Measurements from ENCODE around the gene FBLN1.

The FBLN1 gene

DNA sequence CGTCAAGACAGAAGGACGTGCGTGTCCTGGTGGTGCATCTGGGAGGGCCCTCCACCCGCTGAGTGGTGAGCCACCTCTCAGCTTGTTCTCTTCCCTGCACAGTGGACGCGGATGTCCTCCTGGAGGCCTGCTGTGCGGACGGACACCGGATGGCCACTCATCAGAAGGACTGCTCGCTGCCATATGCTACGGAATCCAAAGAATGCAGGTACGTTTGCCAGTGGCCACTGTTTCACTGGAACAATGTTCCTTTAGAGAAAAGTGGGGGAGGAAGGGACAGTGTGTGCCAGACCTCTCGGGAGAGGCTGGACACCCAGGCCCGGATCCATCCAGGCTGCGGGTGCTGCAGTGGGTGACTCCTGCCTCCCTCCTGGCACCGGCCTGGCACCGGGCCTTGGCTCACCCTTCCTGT lies 15.9 kb downstream of the FBLN1 start:
- peak overlapping the region; percentile 1 for H3K4me2 ChIP-seq (ENCODE audit: low read length)

DNA sequence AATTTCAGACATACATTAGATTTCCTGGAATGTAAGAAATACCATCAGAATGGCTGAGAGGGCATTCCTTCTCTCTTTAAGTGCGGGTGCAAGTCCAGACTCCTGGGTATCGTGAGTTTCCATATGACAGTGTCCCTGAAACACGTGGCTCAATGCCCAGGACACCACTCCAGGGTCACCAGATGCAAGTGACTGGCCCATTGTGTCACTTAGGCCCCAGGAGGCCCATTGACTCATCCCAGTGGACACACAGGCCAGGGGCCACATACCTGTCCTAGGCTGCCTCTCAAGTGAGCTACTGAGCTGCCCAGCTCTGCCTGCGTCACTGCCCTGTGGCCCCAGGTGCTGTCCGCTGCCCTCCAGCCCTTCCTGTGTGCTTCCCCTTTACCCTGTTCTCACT lies 18.5 kb downstream of the FBLN1 start:
- Histone ChIP-seq H4K91ac (ENCODE audit: low read depth, low read length) (peak overlapping the region; percentile 1), H4K8ac (ENCODE audit: low read depth, low read length) (no peak overlapping the region), H3K4ac (ENCODE audit: low read depth, low read length) (peak overlapping the region; percentile 1), H3K27ac (ENCODE audit: low read depth, low read length) (peak overlapping the region; percentile 4), H3K18ac (ENCODE audit: low read length) (peak overlapping the region; percentile 5), H3K23ac (ENCODE audit: low read length) (no peak overlapping the region), H3K36me3 (ENCODE audit: control insufficient read depth in 1 of 2, insufficient read depth in 2 of 2, low read length in 2 of 2) (peaks cover 78 to 86% of the 10 kb centered on the region in 2 experiments), H4K12ac (ENCODE audit: low read depth, low read length) (no peak overlapping the region), H2AK5ac (ENCODE audit: low read length) (no peak overlapping the region), H2BK12ac (ENCODE audit: low read length) (peak overlapping the region; percentile 11), H2AFZ (ENCODE audit: insufficient read depth, low read length, poor library complexity) (no peak overlapping the region), H3K27me3 (ENCODE audit: insufficient read depth, low read length) (no peaks in the 10 kb centered on the region), H3K4me1 (ENCODE audit: control insufficient read depth in 1 of 2, insufficient read depth in 2 of 2, low read length in 2 of 2) (peaks cover 24 to 28% of the 10 kb centered on the region in 2 experiments), H3K4me3 (ENCODE audit: low read depth, low read length) (no peak overlapping the region), H2BK5ac (ENCODE audit: low read depth, low read length, poor library complexity) (no peak overlapping the region), H3K9ac (ENCODE audit: low read length) (no peak overlapping the region), H3K14ac (ENCODE audit: low read length) (no peak overlapping the region), H2BK120ac (ENCODE audit: insufficient read depth, low read length, poor library complexity) (no peak overlapping the region), H3K4me2 (ENCODE audit: low read length) (no peak overlapping the region), H3K79me1 (ENCODE audit: low read length) (peaks cover 23% of the 10 kb centered on the region), H3K9me3 (ENCODE audit: insufficient read depth, low read depth, low read length) (no peaks in the 10 kb centered on the region), H3K79me2 (ENCODE audit: control insufficient read depth, insufficient read depth, low read length, poor library complexity) (peaks cover 20% of the 10 kb centered on the region)
- DNase-seq: peak; percentile 98 to 100
- WGBS (ENCODE audit: extremely low coverage, insufficient coverage, insufficient read length): no CpG with 5 or more reads among the region's 5 CpGs

More for the DNA sequence above, 15.9 kb downstream of the FBLN1 start:
- peak in 1 of 2 donors; percentile 47 for DNase-seq
- Histone ChIP-seq H3K27me3 (ENCODE audit: insufficient read depth, low read length) (no peaks in the 10 kb centered on the region), H3K9me3 (ENCODE audit: insufficient read depth, low read depth, low read length) (no peaks in the 10 kb centered on the region), H2AK5ac (ENCODE audit: low read length) (peak overlapping the region; percentile 21), H3K14ac (ENCODE audit: low read length) (peak overlapping the region; percentile 47), H4K8ac (ENCODE audit: low read depth, low read length) (peak overlapping the region; percentile 20), H3K18ac (ENCODE audit: low read length) (peak overlapping the region; percentile 65), H3K4me1 (ENCODE audit: control insufficient read depth in 1 of 2, insufficient read depth in 2 of 2, low read length in 2 of 2) (peaks cover 46% of the 10 kb centered on the region in 2 experiments), H2BK120ac (ENCODE audit: insufficient read depth, low read length, poor library complexity) (peak overlapping the region; percentile 12), H4K91ac (ENCODE audit: low read depth, low read length) (peak overlapping the region; percentile 41), H2BK5ac (ENCODE audit: low read depth, low read length, poor library complexity) (peak overlapping the region; percentile 63), H3K23ac (ENCODE audit: low read length) (no peak overlapping the region), H4K12ac (ENCODE audit: low read depth, low read length) (no peak overlapping the region), H2AFZ (ENCODE audit: insufficient read depth, low read length, poor library complexity) (no peak overlapping the region), H3K4me3 (ENCODE audit: low read depth, low read length) (peak overlapping the region; percentile 27), H3K4ac (ENCODE audit: low read depth, low read length) (peak overlapping the region; percentile 18), H3K9ac (ENCODE audit: low read length) (no peak overlapping the region), H2BK12ac (ENCODE audit: low read length) (peak overlapping the region; percentile 44), H3K27ac (ENCODE audit: low read depth, low read length) (peak overlapping the region; percentile 54), H3K36me3 (ENCODE audit: control insufficient read depth in 1 of 2, insufficient read depth in 2 of 2, low read length in 2 of 2) (peaks cover 76 to 85% of the 10 kb centered on the region in 2 experiments), H3K79me2 (ENCODE audit: control insufficient read depth, insufficient read depth, low read length, poor library complexity) (peaks cover 39% of the 10 kb centered on the region), H3K79me1 (ENCODE audit: low read length) (peaks cover 38% of the 10 kb centered on the region)
- no CpG with 5 or more reads among the region's 17 CpGs for WGBS (ENCODE audit: extremely low coverage, insufficient coverage, insufficient read length)

DNA sequence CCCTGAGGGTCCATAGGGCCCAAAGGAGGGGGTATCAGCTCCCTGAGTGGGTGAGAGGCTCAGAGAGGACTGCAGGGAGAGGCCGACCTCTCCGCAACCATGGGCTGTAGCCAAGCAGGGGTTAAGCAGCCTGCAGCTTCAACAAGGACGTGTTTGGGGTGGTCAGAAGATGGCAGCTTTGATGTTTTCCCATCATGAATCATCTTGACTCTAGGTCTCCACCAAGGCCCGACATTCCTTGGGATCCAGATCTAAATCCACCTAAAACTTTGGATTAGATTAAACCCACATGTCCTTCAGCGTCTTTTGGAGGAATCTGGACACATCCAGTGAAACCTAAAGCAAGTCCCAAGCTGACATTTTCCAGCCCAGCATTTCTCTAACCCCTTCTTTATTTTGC lies 19.8 kb downstream of the FBLN1 start:
- H3K4me2 ChIP-seq (ENCODE audit: low read length): no peak overlapping the region
- H3K79me1 ChIP-seq (ENCODE audit: low read length): peaks cover 15% of the 10 kb centered on the region
- peak overlapping the region; percentile 28 for H3K4ac ChIP-seq (ENCODE audit: low read depth, low read length)
- no peak overlapping the region for H3K27ac ChIP-seq (ENCODE audit: low read depth, low read length)
- H3K4me1 ChIP-seq (ENCODE audit: control insufficient read depth in 1 of 2, insufficient read depth in 2 of 2, low read length in 2 of 2): peaks cover 11 to 15% of the 10 kb centered on the region in 2 experiments
- H4K8ac ChIP-seq (ENCODE audit: low read depth, low read length): no peak overlapping the region
- H3K27me3 ChIP-seq (ENCODE audit: insufficient read depth, low read length): no peaks in the 10 kb centered on the region
- peaks cover 14% of the 10 kb centered on the region for H3K79me2 ChIP-seq (ENCODE audit: control insufficient read depth, insufficient read depth, low read length, poor library complexity)
- no peak overlapping the region for H3K23ac ChIP-seq (ENCODE audit: low read length)
- H3K18ac ChIP-seq (ENCODE audit: low read length): peak overlapping the region; percentile 22
- WGBS (ENCODE audit: extremely low coverage, insufficient coverage, insufficient read length): no CpG with 5 or more reads among the region's 5 CpGs
- no peak overlapping the region for H2AFZ ChIP-seq (ENCODE audit: insufficient read depth, low read length, poor library complexity)
- H2BK12ac ChIP-seq (ENCODE audit: low read length): no peak overlapping the region
- H2BK5ac ChIP-seq (ENCODE audit: low read depth, low read length, poor library complexity): no peak overlapping the region
- no peak overlapping the region for H3K9ac ChIP-seq (ENCODE audit: low read length)
- H2BK120ac ChIP-seq (ENCODE audit: insufficient read depth, low read length, poor library complexity): no peak overlapping the region
- no peak overlapping the region for H4K91ac ChIP-seq (ENCODE audit: low read depth, low read length)
- H3K36me3 ChIP-seq (ENCODE audit: control insufficient read depth in 1 of 2, insufficient read depth in 2 of 2, low read length in 2 of 2): peaks cover 86 to 89% of the 10 kb centered on the region in 2 experiments
- no peak overlapping the region for H2AK5ac ChIP-seq (ENCODE audit: low read length)
- H3K4me3 ChIP-seq (ENCODE audit: low read depth, low read length): no peak overlapping the region
- no peak overlapping the region for H3K14ac ChIP-seq (ENCODE audit: low read length)
- no peak for DNase-seq
- H4K12ac ChIP-seq (ENCODE audit: low read depth, low read length): no peak overlapping the region
- H3K9me3 ChIP-seq (ENCODE audit: insufficient read depth, low read depth, low read length): no peaks in the 10 kb centered on the region

DNA sequence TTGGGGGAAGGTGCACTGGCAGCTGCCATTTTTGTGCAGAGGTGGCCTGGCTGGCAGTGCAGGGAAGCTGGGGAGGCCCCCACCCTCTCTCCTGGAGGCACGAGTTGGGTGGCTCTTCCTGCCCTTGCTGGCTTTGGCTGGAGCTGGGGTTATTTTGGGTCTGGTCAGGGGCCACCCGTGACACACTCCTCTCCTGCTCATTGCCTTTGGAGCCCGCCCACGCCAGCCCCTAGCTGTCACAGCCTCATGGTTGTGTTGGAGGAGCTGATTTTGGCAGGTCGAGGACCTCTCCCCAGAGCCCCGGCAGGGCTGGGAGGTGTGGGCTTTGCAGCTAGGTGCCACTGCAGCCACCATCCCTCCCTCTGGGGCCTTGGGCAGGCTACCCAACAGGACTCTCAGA lies 21.5 kb downstream of the FBLN1 start:
- Histone ChIP-seq H2BK5ac (ENCODE audit: low read depth, low read length, poor library complexity) (no peak overlapping the region), H3K4me1 (ENCODE audit: control insufficient read depth in 1 of 2, insufficient read depth in 2 of 2, low read length in 2 of 2) (peaks cover 0 to 3% of the 10 kb centered on the region in 2 experiments), H3K4ac (ENCODE audit: low read depth, low read length) (no peak overlapping the region), H2BK120ac (ENCODE audit: insufficient read depth, low read length, poor library complexity) (no peak overlapping the region), H3K79me2 (ENCODE audit: control insufficient read depth, insufficient read depth, low read length, poor library complexity) (peaks cover 7% of the 10 kb centered on the region), H4K12ac (ENCODE audit: low read depth, low read length) (no peak overlapping the region), H3K18ac (ENCODE audit: low read length) (no peak overlapping the region), H3K36me3 (ENCODE audit: control insufficient read depth in 1 of 2, insufficient read depth in 2 of 2, low read length in 2 of 2) (peaks cover 87 to 89% of the 10 kb centered on the region in 2 experiments), H3K9ac (ENCODE audit: low read length) (no peak overlapping the region), H4K91ac (ENCODE audit: low read depth, low read length) (no peak overlapping the region), H3K4me3 (ENCODE audit: low read depth, low read length) (no peak overlapping the region), H3K27ac (ENCODE audit: low read depth, low read length) (no peak overlapping the region), H3K4me2 (ENCODE audit: low read length) (no peak overlapping the region), H2BK12ac (ENCODE audit: low read length) (no peak overlapping the region), H2AK5ac (ENCODE audit: low read length) (no peak overlapping the region), H3K14ac (ENCODE audit: low read length) (no peak overlapping the region), H3K23ac (ENCODE audit: low read length) (no peak overlapping the region), H3K79me1 (ENCODE audit: low read length) (peaks cover 5% of the 10 kb centered on the region), H3K9me3 (ENCODE audit: insufficient read depth, low read depth, low read length) (no peaks in the 10 kb centered on the region), H2AFZ (ENCODE audit: insufficient read depth, low read length, poor library complexity) (no peak overlapping the region), H3K27me3 (ENCODE audit: insufficient read depth, low read length) (no peaks in the 10 kb centered on the region), H4K8ac (ENCODE audit: low read depth, low read length) (no peak overlapping the region)
- DNase-seq: no peak
- WGBS (ENCODE audit: extremely low coverage, insufficient coverage, insufficient read length): no CpG with 5 or more reads among the region's 6 CpGs

Data from trophoblast cell (in vitro differentiated cells and primary cell).